Urinary bladder (tissue), 2 donors: ENCODE results near the gene RREB1. TPM values are rescaled to one million over a fixed set of nuclear protein-coding genes. Genes with fewer than 3 reads are reported as not detected.

Source experiments
- polyA plus RNA-seq: library from polyadenylated mRNA; stranded (reverse); fragments of 200-250 nt; gene quantifications from one replicate; pipeline ENCODE4 v1.2.3, GENCODE V29; 2013
- small RNA-seq: library from RNA; depleted of rRNA; stranded (forward); fragments of <200 nt; gene quantifications from one replicate; pipeline ENCODE3, GENCODE V24; 2014
- total RNA-seq: library from RNA; depleted of rRNA; stranded (reverse); fragments of >200 nt; gene quantifications from one replicate; pipeline ENCODE4 v1.2.3, GENCODE V29; 2014
- donor health status: healthy.

Gene RREB1
- total and polyA plus RNA-seq, 2 donors: 10.8 to 25.9 TPM

Small RNAs within 50 kb of the gene (small RNA-seq; reads per million reads assigned to genes)
- not detected for gene RF00019

Other genes starting within 250 kb of the RREB1 start
- gene SSR1, start 205.2 kb downstream of the RREB1 start, total RNA-seq: 100.0 TPM
- 55.6 TPM for gene SSR1, start 205.2 kb downstream of the RREB1 start, polyA plus RNA-seq